Measurements from ENCODE around the gene PROC. TPM values are rescaled to one million over a fixed set of nuclear protein-coding genes. Genes with fewer than 3 reads are reported as not detected.

PROC gene
- total RNA-seq, 2 experiments from 2014 or later: not detected

DNA sequence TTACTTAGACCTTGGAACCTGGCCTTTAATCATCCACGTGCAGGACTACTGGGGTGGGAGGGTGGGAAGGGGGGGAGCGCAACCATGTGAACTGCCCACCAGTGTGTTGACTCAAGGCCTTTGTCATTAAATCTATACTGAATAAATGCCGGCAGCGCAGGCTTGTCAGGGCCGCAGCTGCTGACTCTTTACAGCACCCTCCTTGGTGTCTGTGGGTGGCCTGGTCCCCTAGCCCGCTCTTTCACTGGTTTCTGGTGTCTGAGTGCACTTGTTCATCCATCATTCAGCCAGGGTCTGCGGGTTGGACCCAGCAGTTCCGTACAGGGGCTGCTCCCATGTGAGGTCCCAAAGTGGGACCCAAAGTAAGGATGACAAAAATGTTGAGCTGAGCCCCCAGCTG, 42.0 kb upstream of the PROC start:
- Mint-ChIP-seq H3K9me3 (peaks cover 39% of the 10 kb centered on the region), H3K27me3 (no peaks in the 10 kb centered on the region), H3K36me3 (ENCODE audit: low read depth) (peaks cover 45% of the 10 kb centered on the region), H3K27ac (no peak overlapping the region), H3K4me1 (ENCODE audit: low read depth) (peaks cover 42% of the 10 kb centered on the region), H3K4me3 (no peak overlapping the region)
- DNase-seq (no peak), ATAC-seq (no peak)
- CTCF ChIA-PET: interaction anchor here (1.5 kb wide), 1 partner anchor 103 kb away, joined by 4 read pairs; no protein-coding TSS in a partner anchor
- TF ChIP-seq, protein P1, sequence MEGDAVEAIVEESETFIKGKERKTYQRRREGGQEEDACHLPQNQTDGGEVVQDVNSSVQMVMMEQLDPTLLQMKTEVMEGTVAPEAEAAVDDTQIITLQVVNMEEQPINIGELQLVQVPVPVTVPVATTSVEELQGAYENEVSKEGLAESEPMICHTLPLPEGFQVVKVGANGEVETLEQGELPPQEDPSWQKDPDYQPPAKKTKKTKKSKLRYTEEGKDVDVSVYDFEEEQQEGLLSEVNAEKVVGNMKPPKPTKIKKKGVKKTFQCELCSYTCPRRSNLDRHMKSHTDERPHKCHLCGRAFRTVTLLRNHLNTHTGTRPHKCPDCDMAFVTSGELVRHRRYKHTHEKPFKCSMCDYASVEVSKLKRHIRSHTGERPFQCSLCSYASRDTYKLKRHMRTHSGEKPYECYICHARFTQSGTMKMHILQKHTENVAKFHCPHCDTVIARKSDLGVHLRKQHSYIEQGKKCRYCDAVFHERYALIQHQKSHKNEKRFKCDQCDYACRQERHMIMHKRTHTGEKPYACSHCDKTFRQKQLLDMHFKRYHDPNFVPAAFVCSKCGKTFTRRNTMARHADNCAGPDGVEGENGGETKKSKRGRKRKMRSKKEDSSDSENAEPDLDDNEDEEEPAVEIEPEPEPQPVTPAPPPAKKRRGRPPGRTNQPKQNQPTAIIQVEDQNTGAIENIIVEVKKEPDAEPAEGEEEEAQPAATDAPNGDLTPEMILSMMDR (IDR thresholded peaks at IDR 0.05): no peak
- POLR2A ChIA-PET: no interaction called here
- intact Hi-C loops (cut with micrococcal nuclease): no loop called here

DNA sequence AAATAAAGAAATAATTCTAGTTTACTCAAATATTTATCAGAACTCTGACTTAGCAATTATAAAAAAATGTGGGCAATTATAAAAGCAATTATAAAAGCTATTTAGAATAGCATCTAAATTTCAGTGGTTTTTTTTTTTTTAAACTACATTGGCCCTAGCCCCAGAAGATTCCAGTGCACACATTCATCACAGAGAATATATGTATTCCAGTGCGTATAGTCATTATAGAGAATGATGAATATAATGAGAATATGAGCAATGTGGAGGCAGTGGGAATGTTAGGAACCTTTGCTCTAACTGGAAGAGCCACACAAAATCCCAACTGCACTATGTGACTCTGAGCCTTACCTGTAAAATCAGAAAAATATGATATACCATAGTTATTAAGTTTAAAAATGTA, 41.0 kb upstream of the PROC start:
- TF ChIP-seq, protein P1 (IDR thresholded peaks at IDR 0.05): no peak
- peaks cover 30% of the 10 kb centered on the region for H3K9me3 Mint-ChIP-seq
- H3K4me3 Mint-ChIP-seq: no peak overlapping the region
- H3K4me1 Mint-ChIP-seq (ENCODE audit: low read depth): peaks cover 50% of the 10 kb centered on the region
- DNase-seq: no peak
- no peak overlapping the region for H3K27ac Mint-ChIP-seq
- POLR2A ChIA-PET: interaction anchor here (2.9 kb wide), 1 partner anchor 12 kb away, joined by 9 read pairs; no protein-coding TSS in a partner anchor
- peaks cover 37% of the 10 kb centered on the region for H3K36me3 Mint-ChIP-seq (ENCODE audit: low read depth)
- H3K27me3 Mint-ChIP-seq: no peaks in the 10 kb centered on the region
- no peak for ATAC-seq
- CTCF ChIA-PET: interaction anchor here (1.3 kb wide), 1 partner anchor 21 kb away, joined by 4 read pairs; no protein-coding TSS in a partner anchor
- intact Hi-C loops (cut with micrococcal nuclease): no loop called here

DNA sequence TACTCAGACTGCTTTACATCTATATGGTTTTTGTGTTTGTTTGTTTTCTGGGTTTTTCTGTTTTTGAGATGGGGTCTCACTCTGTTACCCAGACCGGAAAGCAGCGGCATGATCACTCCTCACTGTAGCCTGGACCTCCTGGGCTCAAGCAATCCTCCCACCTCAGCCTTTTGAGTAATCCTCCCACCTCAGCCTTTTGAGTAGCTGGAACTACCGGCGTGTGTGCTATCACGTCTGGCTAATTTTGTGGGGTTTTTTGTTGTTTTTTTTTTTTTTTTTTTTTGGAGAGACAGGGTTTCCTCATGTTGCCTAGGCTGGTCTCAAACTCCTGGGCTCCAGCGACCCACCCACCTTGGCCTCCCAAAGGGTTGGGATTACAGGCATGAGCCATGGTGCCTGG, 39.5 kb upstream of the PROC start:
- no peak for ATAC-seq
- peaks cover 62% of the 10 kb centered on the region for H3K4me1 Mint-ChIP-seq (ENCODE audit: low read depth)
- no peak for DNase-seq
- H3K4me3 Mint-ChIP-seq: no peak overlapping the region
- H3K27me3 Mint-ChIP-seq: no peaks in the 10 kb centered on the region
- peaks cover 18% of the 10 kb centered on the region for H3K9me3 Mint-ChIP-seq
- TF ChIP-seq, protein P1 (IDR thresholded peaks at IDR 0.05): no peak
- intact Hi-C loops (cut with micrococcal nuclease): no loop called here
- ChIA-PET CTCF (interaction anchor here (1.0 to 3.6 kb wide), 5 partner anchors 8 to 44 kb away, joined by 3 to 10 read pairs (median 4); no protein-coding TSS in a partner anchor), POLR2A (interaction anchor here (0.9 to 2.9 kb wide), 2 partner anchors 10 to 15 kb away, joined by 3 to 9 read pairs; no protein-coding TSS in a partner anchor)
- no peak overlapping the region for H3K27ac Mint-ChIP-seq
- H3K36me3 Mint-ChIP-seq (ENCODE audit: low read depth): peaks cover 36% of the 10 kb centered on the region

DNA sequence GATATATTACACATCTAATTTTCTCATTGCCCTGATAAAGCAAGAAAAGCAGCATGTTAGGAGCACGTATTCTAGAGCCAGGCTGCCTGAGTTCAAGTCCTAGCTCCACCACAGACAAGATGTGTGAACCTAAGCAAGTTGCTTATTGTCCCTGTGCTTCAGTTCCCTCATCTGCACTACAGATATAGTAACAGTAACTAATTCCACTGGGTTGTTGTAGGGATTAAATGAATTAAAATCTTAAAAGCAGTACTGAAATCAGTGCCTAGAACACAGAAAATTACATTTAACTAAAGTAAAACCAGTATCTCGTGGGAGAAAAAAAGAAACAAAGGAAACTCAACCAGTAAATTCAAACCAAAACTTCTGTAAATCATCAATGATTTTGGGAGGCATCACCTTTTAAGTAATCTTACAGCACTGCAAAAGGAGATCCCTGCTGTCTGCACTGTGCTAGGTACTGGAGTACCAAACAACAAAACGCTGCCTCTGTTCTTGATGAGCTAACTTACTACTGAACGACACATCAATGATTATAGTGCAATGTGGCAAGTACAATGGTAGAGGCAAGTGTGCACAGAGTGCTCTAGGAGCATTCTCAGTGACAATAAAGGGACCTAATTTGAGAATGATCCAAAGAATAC, 38.4 kb upstream of the PROC start:
- H3K9me3 Mint-ChIP-seq: peaks cover 8% of the 10 kb centered on the region
- H3K4me3 Mint-ChIP-seq: no peak overlapping the region
- POLR2A ChIA-PET: interaction anchor here (0.9 to 2.9 kb wide), 3 partner anchors 9 to 20 kb away, joined by 3 to 9 read pairs (median 3); no protein-coding TSS in a partner anchor
- CTCF ChIA-PET: interaction anchor here (1.2 to 3.6 kb wide), 2 partner anchors 15 to 35 kb away, joined by 9 to 10 read pairs; no protein-coding TSS in a partner anchor
- peaks cover 34% of the 10 kb centered on the region for H3K36me3 Mint-ChIP-seq (ENCODE audit: low read depth)
- intact Hi-C loops (cut with micrococcal nuclease): no loop called here
- peak; percentile 45 for ATAC-seq
- peak overlapping the region; percentile 20 for H3K27ac Mint-ChIP-seq
- TF ChIP-seq, protein P1 (IDR thresholded peaks at IDR 0.05): no peak
- DNase-seq: no peak
- H3K27me3 Mint-ChIP-seq: no peaks in the 10 kb centered on the region
- peaks cover 65% of the 10 kb centered on the region for H3K4me1 Mint-ChIP-seq (ENCODE audit: low read depth)

DNA sequence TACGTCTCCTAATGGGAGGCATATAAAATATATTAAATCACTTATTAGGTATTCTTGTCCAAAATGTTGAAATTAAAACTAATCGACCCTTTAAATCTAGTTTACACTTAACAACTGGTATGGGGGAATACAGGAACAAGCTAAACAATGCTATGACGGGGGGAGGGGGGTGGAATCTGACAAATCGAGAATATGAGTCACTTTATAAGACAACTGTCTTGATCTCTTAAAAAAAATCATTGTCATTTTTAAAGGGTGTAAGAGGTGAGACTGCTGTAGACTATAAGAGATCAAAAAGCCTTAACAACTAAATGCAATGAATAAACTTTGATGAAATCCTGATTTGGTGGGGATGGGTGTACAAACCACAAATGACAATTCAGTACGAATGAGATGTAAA, 36.5 kb upstream of the PROC start:
- Mint-ChIP-seq H3K27me3 (no peaks in the 10 kb centered on the region), H3K4me3 (no peak overlapping the region), H3K36me3 (ENCODE audit: low read depth) (peaks cover 33% of the 10 kb centered on the region), H3K9me3 (peaks cover 2% of the 10 kb centered on the region), H3K4me1 (ENCODE audit: low read depth) (peaks cover 78% of the 10 kb centered on the region), H3K27ac (no peak overlapping the region)
- DNase-seq (peak; percentile 60), ATAC-seq (peak; percentile 73)
- intact Hi-C loops (cut with micrococcal nuclease): no loop called here
- ChIA-PET POLR2A (no interaction called here), CTCF (interaction anchor here (0.8 to 1.4 kb wide), 2 partner anchors 26 to 34 kb away, joined by 3 read pairs; no protein-coding TSS in a partner anchor)
- TF ChIP-seq, protein P1 (IDR thresholded peaks at IDR 0.05): no peak

Data from activated CD8-positive, alpha-beta T cell treated with anti-CD3 and anti-CD28 coated beads for 36 hours (primary cell).